LNCaP clone FGC (cell line): ENCODE results near the gene NFKB1.
"Not testable (repeated sequence)": the region's sequence is repeated elsewhere in the genome, so short reads cannot be mapped to it uniquely, and the experiment has no call there.

Experiments
- DNase-seq: peaks from one replicate; pipeline ENCODE4 v3.0.0-alpha.2; 2011; ENCODE audit warnings: low read depth
- H3K4me3 ChIP-seq: 2 replicates; pipeline ENCODE4 v1.5.1; 2011; ENCODE audit warnings: mild to moderate bottlenecking, low read depth, low read length, control low read depth
- CTCF ChIP-seq: IDR thresholded peaks from 2 replicates; pipeline ENCODE4 v1.5.1; 2012; ENCODE audit warnings: mild to moderate bottlenecking; ENCODE audit not compliant: control insufficient read depth, insufficient read depth; ENCODE audit errors: extremely low read depth

The NFKB1 gene

GRCh38 chr4:102610007-102610406 lies 108.8 kb downstream of the NFKB1 start:
- no peak for DNase-seq
- no peak overlapping the region for H3K4me3 ChIP-seq
- TF ChIP-seq CTCF: peak; percentile 54

GRCh38 chr4:102610476-102610875 lies 109.3 kb downstream of the NFKB1 start:
- no peak for TF ChIP-seq CTCF
- no peak overlapping the region for H3K4me3 ChIP-seq
- DNase-seq: no peak

- no peak for DNase-seq
- TF ChIP-seq CTCF: no peak
- no peak overlapping the region for H3K4me3 ChIP-seq
Measured at GRCh38 chr4:102612210-102612609, 111.1 kb downstream of the NFKB1 start.

GRCh38 chr4:102612824-102613366 lies 111.7 kb downstream of the NFKB1 start:
- no peak for TF ChIP-seq CTCF
- H3K4me3 ChIP-seq: no peak overlapping the region
- no peak for DNase-seq

GRCh38 chr4:102614801-102615200 lies 113.6 kb downstream of the NFKB1 start:
- no peak overlapping the region for H3K4me3 ChIP-seq
- TF ChIP-seq CTCF: no peak
- no peak for DNase-seq

DNA sequence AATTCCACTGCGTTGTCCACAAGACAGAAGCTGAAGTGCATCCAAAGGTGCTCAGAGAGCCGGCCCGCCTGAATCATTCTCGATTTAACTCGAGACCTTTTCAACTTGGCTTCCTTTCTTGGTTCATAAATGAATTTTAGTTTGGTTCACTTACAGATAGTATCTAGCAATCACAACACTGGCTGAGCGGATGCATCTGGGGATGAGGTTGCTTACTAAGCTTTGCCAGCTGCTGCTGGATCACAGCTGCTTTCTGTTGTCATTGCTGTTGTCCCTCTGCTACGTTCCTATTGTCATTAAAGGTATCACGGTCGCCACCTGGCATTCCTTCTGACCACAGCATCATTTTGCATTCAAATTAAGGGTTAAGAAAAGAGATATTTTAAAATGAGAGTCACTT lies 115.5 kb downstream of the NFKB1 start:
- no peak for DNase-seq
- H3K4me3 ChIP-seq: no peak overlapping the region
- no peak for TF ChIP-seq CTCF

DNA sequence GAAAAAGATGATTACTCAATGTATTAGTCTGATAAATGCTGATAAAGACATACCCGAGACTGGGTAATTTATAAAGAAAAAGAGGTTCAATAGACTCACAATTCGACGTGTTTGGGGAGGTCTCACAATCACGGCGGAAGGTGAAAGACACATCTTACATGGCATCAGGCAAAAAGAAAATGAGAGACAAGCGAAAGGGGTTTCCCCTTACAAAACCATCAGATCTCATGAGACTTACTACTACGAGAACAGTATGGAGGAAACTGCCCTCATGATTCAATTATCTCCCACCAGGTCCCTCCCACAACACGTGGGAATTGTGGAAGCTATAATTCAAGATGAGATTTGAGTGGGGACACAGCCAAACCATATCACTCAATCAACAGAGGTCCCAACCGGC lies 117.9 kb downstream of the NFKB1 start:
- H3K4me3 ChIP-seq, DNase-seq: not testable (repeated sequence)

- H3K4me3 ChIP-seq, DNase-seq: not testable (repeated sequence)
Measured at GRCh38 chr4:102619776-102620631, 118.8 kb downstream of the NFKB1 start.
